GM18526 (cell line): ENCODE results near the gene SERTAD1.

Source experiments
- POLR2A ChIP-seq: IDR thresholded peaks from 3 replicates; pipeline ENCODE4 v1.6.1; 2011; ENCODE audit not compliant: insufficient read length; ENCODE audit errors: extremely low read depth

SERTAD1 gene

GRCh38 chr19:40396886-40397567 is 28.8 kb downstream of the SERTAD1 start:
- TF ChIP-seq POLR2A: no peak

- TF ChIP-seq POLR2A: no peak
Observed at GRCh38 chr19:40395956-40396355, 29.8 kb downstream of the SERTAD1 start.

GRCh38 chr19:40394816-40395210 is 31.0 kb downstream of the SERTAD1 start:
- TF ChIP-seq POLR2A: no peak

- no peak for TF ChIP-seq POLR2A
Observed at GRCh38 chr19:40393894-40394815, 31.6 kb downstream of the SERTAD1 start.

GRCh38 chr19:40392894-40393517 is 32.8 kb downstream of the SERTAD1 start:
- no peak for TF ChIP-seq POLR2A

- no peak for TF ChIP-seq POLR2A
Observed at GRCh38 chr19:40392123-40392522, 33.7 kb downstream of the SERTAD1 start.

- no peak for TF ChIP-seq POLR2A
Observed at GRCh38 chr19:40390084-40390742, 35.6 kb downstream of the SERTAD1 start, which contains the start of gene HIPK4. Gene HIPK4, minus strand, starts transcription at chr19:40390181. Its CDS starts 279 bp downstream, at chr19:40389902.

- TF ChIP-seq POLR2A: no peak
Observed at GRCh38 chr19:40389404-40390083, 36.2 kb downstream of the SERTAD1 start.

- no peak for TF ChIP-seq POLR2A
Observed at GRCh38 chr19:40388481-40388880, 37.3 kb downstream of the SERTAD1 start.

GRCh38 chr19:40387155-40387554 is 38.6 kb downstream of the SERTAD1 start:
- no peak for TF ChIP-seq POLR2A

- no peak for TF ChIP-seq POLR2A
Observed at GRCh38 chr19:40383668-40384248, 42.0 kb downstream of the SERTAD1 start.

- TF ChIP-seq POLR2A: no peak
Observed at GRCh38 chr19:40381321-40381720, 44.5 kb downstream of the SERTAD1 start.

GRCh38 chr19:40380199-40381037 is 45.4 kb downstream of the SERTAD1 start:
- TF ChIP-seq POLR2A: no peak
